Neural cell (in vitro differentiated cells): Measurements from ENCODE around the gene ARHGEF17. TPM values are rescaled to one million over a fixed set of nuclear protein-coding genes. Genes with fewer than 3 reads are reported as not detected.

Experiments used
- H2AFZ ChIP-seq: fragments of 200-600, 300-800 bp; sonication (generic), shearing (Covaris generic); 2 replicates; pipeline ENCODE4 v1.6.0; 2014; ENCODE audit warnings: low read depth, mild to moderate bottlenecking, antibody characterized with exemption, low read length, moderate library complexity
- H3F3A ChIP-seq: fragments of 200-600 bp; shearing (Covaris generic); 2 replicates; pipeline ENCODE4 v1.6.1; 2016; ENCODE audit warnings: mild to moderate bottlenecking, moderate library complexity, mixed read lengths, antibody characterized with exemption, low read length; ENCODE audit not compliant: insufficient read depth, poor library complexity, severe bottlenecking
- H3K27ac ChIP-seq: fragments of 200-600, 300-800 bp; sonication (generic), shearing (Covaris generic); 2 replicates; pipeline ENCODE4 v1.5.1; 2014; ENCODE audit warnings: mild to moderate bottlenecking, low read length, moderate library complexity
- H3K27me3 ChIP-seq: fragments of 300-800, 200-600 bp; sonication (generic), shearing (Covaris generic); 2 replicates; pipeline ENCODE4 v1.6.0; 2014; ENCODE audit warnings: mild to moderate bottlenecking, low read depth, low read length, moderate library complexity; ENCODE audit not compliant: insufficient read depth
- H3K36me3 ChIP-seq: fragments of 300-800, 200-600 bp; sonication (generic), shearing (Covaris generic); 2 replicates; pipeline ENCODE4 v1.5.1; 2014; ENCODE audit warnings: mild to moderate bottlenecking, antibody characterized with exemption, low read length, moderate library complexity; ENCODE audit not compliant: insufficient read depth
- H3K4me2 ChIP-seq: fragments of 300-800, 200-600 bp; sonication (generic), shearing (Covaris generic); 2 replicates; pipeline ENCODE4 v1.6.0; 2014; ENCODE audit warnings: mild to moderate bottlenecking, low read length
- H3K4me3 ChIP-seq: fragments of 300-800, 200-600 bp; sonication (generic), shearing (Covaris generic); 2 replicates; pipeline ENCODE4 v1.5.1; 2014; ENCODE audit warnings: mild to moderate bottlenecking, low read length, moderate library complexity
- H3K79me2 ChIP-seq: fragments of 200-600 bp; shearing (Covaris generic); replicated peaks from 2 replicates; pipeline ENCODE4 v1.6.0; 2014; ENCODE audit warnings: mild to moderate bottlenecking, low read length, moderate library complexity; ENCODE audit not compliant: insufficient read depth
- H3K9ac ChIP-seq: fragments of 300-800, 200-600 bp; sonication (generic), shearing (Covaris generic); 2 replicates; pipeline ENCODE4 v1.6.1; 2016; ENCODE audit warnings: mild to moderate bottlenecking, low read length, mixed read lengths
- H3K9me2 ChIP-seq: fragments of 200-600 bp; shearing (Covaris generic); 2 replicates; pipeline ENCODE4 v1.6.1; 2016; ENCODE audit warnings: mild to moderate bottlenecking, low read length, mixed read lengths; ENCODE audit not compliant: insufficient read depth
- H3K9me3 ChIP-seq: fragments of 200-600, 300-800 bp; sonication (generic), shearing (Covaris generic); 2 replicates; pipeline ENCODE4 v1.6.1; 2016; ENCODE audit warnings: mild to moderate bottlenecking, mixed run types, low read length, moderate library complexity, mixed read lengths
- H4K20me1 ChIP-seq: fragments of 200-600 bp; shearing (Covaris generic); 2 replicates; pipeline ENCODE4 v1.6.1; 2016; ENCODE audit warnings: mild to moderate bottlenecking, mixed run types; ENCODE audit not compliant: insufficient read depth
- EP300 ChIP-seq: fragments of 450-650 bp; conservative IDR thresholded peaks from 2 replicates; pipeline ENCODE4 v1.6.1; 2014; ENCODE audit warnings: antibody characterized with exemption, mild to moderate bottlenecking, moderate library complexity; ENCODE audit not compliant: poor library complexity, severe bottlenecking
- EZH2 ChIP-seq: fragments of 200-600, 300-800 bp; shearing (Covaris generic), sonication (generic); IDR thresholded peaks from 2 replicates; pipeline ENCODE4 v1.6.1; 2014; ENCODE audit warnings: antibody characterized with exemption, low read length, borderline replicate concordance, mild to moderate bottlenecking; ENCODE audit not compliant: insufficient read depth, poor library complexity, severe bottlenecking
- MXI1 ChIP-seq: fragments of 450-650 bp; conservative IDR thresholded peaks from 2 replicates; pipeline ENCODE4 v1.6.1; 2014; ENCODE audit warnings: antibody characterized with exemption, mild to moderate bottlenecking; ENCODE audit not compliant: poor library complexity, severe bottlenecking
- POLR2AphosphoS5 ChIP-seq: IDR thresholded peaks from 2 replicates; pipeline ENCODE4 v1.6.1; 2012
- RAD21 ChIP-seq: fragments of 450-650 bp; conservative IDR thresholded peaks from 2 replicates; pipeline ENCODE4 v1.6.1; 2014; ENCODE audit warnings: antibody characterized with exemption, mild to moderate bottlenecking, moderate library complexity
- SMC3 ChIP-seq: fragments of 450-650 bp; conservative IDR thresholded peaks from 2 replicates; pipeline ENCODE4 v1.6.1; 2014; ENCODE audit warnings: antibody characterized with exemption, mild to moderate bottlenecking, moderate library complexity; ENCODE audit not compliant: poor library complexity
- TAF1 ChIP-seq: IDR thresholded peaks from 2 replicates; pipeline ENCODE4 v1.6.1; 2012; ENCODE audit warnings: low read depth
- polyA plus RNA-seq: library from polyadenylated mRNA; depleted of rRNA; stranded (reverse); fragments of >200 nt; gene quantifications from 2 replicates; pipeline ENCODE4 v1.2.3, GENCODE V29; 2014
- TF ChIP-seq, protein P1 (sequence below): IDR thresholded peaks from 2 replicates; pipeline ENCODE4 v1.6.1; 2012; ENCODE audit warnings: borderline replicate concordance
- TF ChIP-seq, protein P2 (sequence below): fragments of 450-650 bp; IDR thresholded peaks from 2 replicates; pipeline ENCODE4 v1.5.1; 2014; ENCODE audit warnings: antibody characterized with exemption, mild to moderate bottlenecking, moderate library complexity; ENCODE audit not compliant: poor library complexity, severe bottlenecking

ARHGEF17 gene
- polyA plus RNA-seq, 1 donor from 2014 or later, result 7.9 TPM

DNA sequence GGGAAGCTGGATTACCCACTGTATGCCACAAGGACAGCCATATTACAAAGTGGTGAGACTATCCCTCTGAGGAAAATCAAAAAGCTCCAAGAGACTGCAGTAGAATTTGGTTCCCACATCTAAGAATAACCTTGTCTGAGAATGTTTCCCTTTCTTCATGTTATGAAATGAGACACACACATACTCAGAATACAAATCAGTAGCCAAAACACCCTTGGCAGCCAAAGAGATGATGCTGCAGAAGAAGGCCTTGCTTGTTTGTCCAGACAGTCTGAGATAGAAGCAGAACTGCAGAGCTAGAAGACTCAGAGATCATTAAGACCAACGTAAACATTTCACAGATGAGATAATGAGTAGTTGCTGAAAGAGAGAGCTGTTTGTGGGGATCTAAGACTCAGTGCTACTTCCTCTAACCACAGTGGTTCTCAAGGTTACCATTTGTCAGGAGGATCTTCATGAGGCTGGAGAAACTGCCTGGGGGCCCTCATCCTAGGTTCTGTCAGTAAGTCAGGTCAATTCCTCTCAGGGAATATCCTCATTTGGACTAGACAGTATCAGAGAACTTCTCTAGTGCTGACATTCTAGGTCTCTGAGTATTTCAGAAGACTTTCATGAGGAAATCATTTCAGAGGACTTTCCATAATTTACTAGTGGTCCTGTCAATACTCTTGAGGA, 107.0 kb downstream of the ARHGEF17 start:
- Histone ChIP-seq H2AFZ (no peak overlapping the region), H3K27me3 (no peaks in the 10 kb centered on the region), H3K4me2 (no peak overlapping the region), H3K9me3 (no peaks in the 10 kb centered on the region), H3K9ac (no peak overlapping the region), H3K4me3 (no peak overlapping the region), H3K27ac (no peak overlapping the region), H3F3A (no peaks in the 10 kb centered on the region), H3K79me2 (no peaks in the 10 kb centered on the region), H3K9me2 (no peaks in the 10 kb centered on the region), H3K36me3 (peaks cover 4% of the 10 kb centered on the region), H4K20me1 (no peaks in the 10 kb centered on the region)
- TF ChIP-seq EZH2 (no peak), TAF1 (no peak), SMC3 (no peak), POLR2AphosphoS5 (no peak), RAD21 (no peak), MXI1 (no peak), EP300 (no peak)
- TF ChIP-seq, protein P1, sequence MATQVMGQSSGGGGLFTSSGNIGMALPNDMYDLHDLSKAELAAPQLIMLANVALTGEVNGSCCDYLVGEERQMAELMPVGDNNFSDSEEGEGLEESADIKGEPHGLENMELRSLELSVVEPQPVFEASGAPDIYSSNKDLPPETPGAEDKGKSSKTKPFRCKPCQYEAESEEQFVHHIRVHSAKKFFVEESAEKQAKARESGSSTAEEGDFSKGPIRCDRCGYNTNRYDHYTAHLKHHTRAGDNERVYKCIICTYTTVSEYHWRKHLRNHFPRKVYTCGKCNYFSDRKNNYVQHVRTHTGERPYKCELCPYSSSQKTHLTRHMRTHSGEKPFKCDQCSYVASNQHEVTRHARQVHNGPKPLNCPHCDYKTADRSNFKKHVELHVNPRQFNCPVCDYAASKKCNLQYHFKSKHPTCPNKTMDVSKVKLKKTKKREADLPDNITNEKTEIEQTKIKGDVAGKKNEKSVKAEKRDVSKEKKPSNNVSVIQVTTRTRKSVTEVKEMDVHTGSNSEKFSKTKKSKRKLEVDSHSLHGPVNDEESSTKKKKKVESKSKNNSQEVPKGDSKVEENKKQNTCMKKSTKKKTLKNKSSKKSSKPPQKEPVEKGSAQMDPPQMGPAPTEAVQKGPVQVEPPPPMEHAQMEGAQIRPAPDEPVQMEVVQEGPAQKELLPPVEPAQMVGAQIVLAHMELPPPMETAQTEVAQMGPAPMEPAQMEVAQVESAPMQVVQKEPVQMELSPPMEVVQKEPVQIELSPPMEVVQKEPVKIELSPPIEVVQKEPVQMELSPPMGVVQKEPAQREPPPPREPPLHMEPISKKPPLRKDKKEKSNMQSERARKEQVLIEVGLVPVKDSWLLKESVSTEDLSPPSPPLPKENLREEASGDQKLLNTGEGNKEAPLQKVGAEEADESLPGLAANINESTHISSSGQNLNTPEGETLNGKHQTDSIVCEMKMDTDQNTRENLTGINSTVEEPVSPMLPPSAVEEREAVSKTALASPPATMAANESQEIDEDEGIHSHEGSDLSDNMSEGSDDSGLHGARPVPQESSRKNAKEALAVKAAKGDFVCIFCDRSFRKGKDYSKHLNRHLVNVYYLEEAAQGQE, result no peak
- TF ChIP-seq, protein P2, sequence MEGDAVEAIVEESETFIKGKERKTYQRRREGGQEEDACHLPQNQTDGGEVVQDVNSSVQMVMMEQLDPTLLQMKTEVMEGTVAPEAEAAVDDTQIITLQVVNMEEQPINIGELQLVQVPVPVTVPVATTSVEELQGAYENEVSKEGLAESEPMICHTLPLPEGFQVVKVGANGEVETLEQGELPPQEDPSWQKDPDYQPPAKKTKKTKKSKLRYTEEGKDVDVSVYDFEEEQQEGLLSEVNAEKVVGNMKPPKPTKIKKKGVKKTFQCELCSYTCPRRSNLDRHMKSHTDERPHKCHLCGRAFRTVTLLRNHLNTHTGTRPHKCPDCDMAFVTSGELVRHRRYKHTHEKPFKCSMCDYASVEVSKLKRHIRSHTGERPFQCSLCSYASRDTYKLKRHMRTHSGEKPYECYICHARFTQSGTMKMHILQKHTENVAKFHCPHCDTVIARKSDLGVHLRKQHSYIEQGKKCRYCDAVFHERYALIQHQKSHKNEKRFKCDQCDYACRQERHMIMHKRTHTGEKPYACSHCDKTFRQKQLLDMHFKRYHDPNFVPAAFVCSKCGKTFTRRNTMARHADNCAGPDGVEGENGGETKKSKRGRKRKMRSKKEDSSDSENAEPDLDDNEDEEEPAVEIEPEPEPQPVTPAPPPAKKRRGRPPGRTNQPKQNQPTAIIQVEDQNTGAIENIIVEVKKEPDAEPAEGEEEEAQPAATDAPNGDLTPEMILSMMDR, result no peak

DNA sequence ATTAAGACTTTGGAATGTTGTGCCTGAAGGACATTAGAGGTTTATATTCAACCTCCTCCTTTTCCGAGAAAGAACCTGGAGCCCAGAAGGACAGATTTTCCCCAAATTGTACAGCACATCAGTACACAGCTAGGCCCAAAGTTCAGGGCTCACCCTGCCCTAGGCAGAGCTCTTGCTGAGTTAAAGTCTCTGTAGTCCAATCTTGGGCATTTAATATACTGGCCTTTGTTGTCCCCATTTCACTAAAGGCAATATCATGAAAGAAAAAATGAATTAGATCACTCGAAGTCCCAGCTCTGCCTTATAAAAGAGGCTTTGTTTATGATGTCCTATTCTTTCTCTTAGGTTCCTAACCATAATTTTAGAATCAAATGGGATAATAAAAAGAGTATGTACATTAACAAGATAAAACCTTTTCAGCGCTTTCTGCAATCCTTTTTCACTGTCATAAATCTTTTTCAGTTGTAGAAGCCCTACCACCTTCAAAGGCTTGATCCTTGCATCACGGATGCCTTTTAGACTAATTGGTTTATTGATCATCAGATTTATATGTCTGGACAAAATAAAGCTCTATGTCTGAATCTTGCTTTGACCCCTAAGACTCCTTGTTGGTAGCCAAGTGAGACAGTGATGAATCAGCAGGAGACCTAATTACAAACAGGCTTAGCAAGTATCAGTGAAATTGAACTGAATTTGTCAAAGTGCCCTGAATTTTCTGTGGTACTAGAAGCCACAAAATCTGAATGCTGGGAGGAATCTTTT, 108.0 kb downstream of the ARHGEF17 start:
- Histone ChIP-seq H3K9me3 (no peaks in the 10 kb centered on the region), H2AFZ (no peak overlapping the region), H3K4me2 (no peak overlapping the region), H3K27ac (no peak overlapping the region), H3K9me2 (no peaks in the 10 kb centered on the region), H3K79me2 (no peaks in the 10 kb centered on the region), H3K4me3 (no peak overlapping the region), H4K20me1 (no peaks in the 10 kb centered on the region), H3K9ac (no peak overlapping the region), H3K27me3 (no peaks in the 10 kb centered on the region), H3F3A (no peaks in the 10 kb centered on the region), H3K36me3 (peaks cover 2% of the 10 kb centered on the region)
- TF ChIP-seq, protein P1, result no peak
- no peak for TF ChIP-seq POLR2AphosphoS5
- no peak for TF ChIP-seq MXI1
- no peak for TF ChIP-seq TAF1
- no peak for TF ChIP-seq SMC3
- no peak for TF ChIP-seq EZH2
